Subcutaneous adipose tissue (tissue), 4 donors: ENCODE data around the gene ADIRF. TPM values are rescaled to one million over a fixed set of nuclear protein-coding genes. Genes with fewer than 3 reads are reported as not detected.

Experiments
- CTCF ChIP-seq: fragments of 450-650 bp; IDR thresholded peaks from one replicate; pipeline ENCODE4 v1.5.1; 2016; ENCODE audit warnings: low read depth, mild to moderate bottlenecking, control low read depth, antibody characterized with exemption, moderate library complexity
- total RNA-seq, 4 donors: library from RNA; depleted of rRNA; stranded (reverse); fragments of >200 nt; gene quantifications; one replicate each; pipeline ENCODE4 v1.1.0, GENCODE V29; 2016

The ADIRF gene
- total RNA-seq, 4 donors from 2014 or later, result 826 to 2,196 (median 1,516) TPM

DNA sequence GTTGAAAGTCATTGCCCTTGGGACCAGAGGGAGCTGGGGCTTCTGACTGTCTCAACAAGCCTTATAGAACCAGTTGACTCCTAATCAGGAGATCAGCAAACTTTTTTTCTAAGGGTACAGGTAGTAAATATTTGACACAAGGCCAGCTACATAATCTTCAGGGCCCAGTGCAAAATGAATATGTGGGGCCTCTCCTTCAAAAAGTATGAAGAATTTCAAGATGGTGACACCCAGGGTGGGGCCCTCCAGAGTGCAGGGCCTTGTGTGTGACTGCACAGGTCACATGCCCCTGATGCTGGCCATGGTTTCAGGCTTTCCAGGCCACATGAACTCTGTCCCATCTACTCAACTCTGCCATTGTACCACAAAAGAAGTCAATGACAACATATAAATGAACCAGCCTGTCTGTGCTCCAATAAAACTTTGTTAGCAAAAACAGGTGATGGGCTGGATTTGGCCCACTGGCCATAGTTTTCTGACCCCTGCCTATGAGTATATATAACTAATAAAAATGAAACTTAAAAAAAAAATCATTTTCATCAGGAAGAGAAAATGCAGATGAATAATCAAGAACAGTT, 17.0 kb upstream of the ADIRF start:
- TF ChIP-seq CTCF, result no peak

- TF ChIP-seq CTCF, result no peak
Observed at GRCh38 chr10:86952106-86952505, 16.2 kb upstream of the ADIRF start.

GRCh38 chr10:86953747-86954680, 14.3 kb upstream of the ADIRF start:
- no peak for TF ChIP-seq CTCF

- TF ChIP-seq CTCF, result no peak
Observed at GRCh38 chr10:86954681-86955500, 13.4 kb upstream of the ADIRF start.

GRCh38 chr10:86955501-86956194, 12.6 kb upstream of the ADIRF start:
- no peak for TF ChIP-seq CTCF

GRCh38 chr10:86956195-86956847, 12.0 kb upstream of the ADIRF start:
- no peak for TF ChIP-seq CTCF
